Liver (tissue), 3 donors: ENCODE results near the gene KIRREL3.

Source experiments
- CTCF ChIP-seq: fragments of 150-350 bp; IDR thresholded peaks from 2 replicates; pipeline ENCODE4 v1.5.1; 2017; ENCODE audit warnings: improper control_type of control experiment, low read depth, low read length; ENCODE audit not compliant: missing input control
- EGR1 ChIP-seq, 2 donors: IDR thresholded peaks; 2 replicates each; pipeline ENCODE4 v1.6.1; 2016 to 2018; ENCODE audit warnings: antibody characterized with exemption in 2 of 2, low read depth in 2 of 2
- HNF4G ChIP-seq: IDR thresholded peaks from 2 replicates; pipeline ENCODE4 v1.6.1; 2016; ENCODE audit warnings: antibody characterized with exemption
- MAX ChIP-seq: IDR thresholded peaks from 2 replicates; pipeline ENCODE4 v1.6.1; 2016; ENCODE audit warnings: antibody characterized with exemption
- REST ChIP-seq: IDR thresholded peaks from 2 replicates; pipeline ENCODE4 v1.6.1; 2016; ENCODE audit warnings: antibody characterized with exemption, mild to moderate bottlenecking
- SP1 ChIP-seq: IDR thresholded peaks from 2 replicates; pipeline ENCODE4 v1.6.1; 2018; ENCODE audit warnings: antibody characterized with exemption, mild to moderate bottlenecking
- donor health status: healthy.
- donor health status: healthy.

GRCh38 chr11:127013550-127013949 lies 13.0 kb upstream of the KIRREL3 start:
- TF ChIP-seq MAX: no peak
- TF ChIP-seq CTCF: no peak
- no peak for TF ChIP-seq REST
- TF ChIP-seq HNF4G: no peak
- TF ChIP-seq SP1: no peak
- TF ChIP-seq EGR1 (IDR thresholded peaks at IDR 0.05; ENCODE audit: low read depth in 2 of 2): no peak
